GM18517 (cell line): ENCODE data around the gene CUX1.

Source experiments
- ATAC-seq: cut with Tn5 transposase; IDR thresholded peaks from one replicate; pipeline ENCODE4 v1.9.1; 2021; ENCODE audit warnings: mild to moderate bottlenecking, moderate library complexity; ENCODE audit not compliant: unreplicated experiment

CUX1 gene

GRCh38 chr7:102089175-102090098 lies 272.0 kb downstream of the CUX1 start:
- ATAC-seq: no peak

- ATAC-seq: no peak
These were observed 276.3 kb downstream of the CUX1 start for GRCh38 chr7:102093599-102094315.

GRCh38 chr7:102094316-102094650 lies 276.9 kb downstream of the CUX1 start:
- no peak for ATAC-seq

- no peak for ATAC-seq
These were observed 278.0 kb downstream of the CUX1 start for GRCh38 chr7:102095321-102096011.

GRCh38 chr7:102096012-102096332 lies 278.5 kb downstream of the CUX1 start:
- ATAC-seq: no peak

- no peak for ATAC-seq
These were observed 279.4 kb downstream of the CUX1 start for GRCh38 chr7:102096706-102097427.

- no peak for ATAC-seq
These were observed 280.3 kb downstream of the CUX1 start for GRCh38 chr7:102097601-102098161.

- no peak for ATAC-seq
These were observed 281.6 kb downstream of the CUX1 start for GRCh38 chr7:102098986-102099385.

GRCh38 chr7:102099474-102099873 lies 282.0 kb downstream of the CUX1 start:
- no peak for ATAC-seq

GRCh38 chr7:102101111-102101551 lies 283.7 kb downstream of the CUX1 start:
- ATAC-seq: no peak

GRCh38 chr7:102101926-102102325 lies 284.5 kb downstream of the CUX1 start:
- ATAC-seq: no peak

GRCh38 chr7:102103027-102103372 lies 285.6 kb downstream of the CUX1 start:
- ATAC-seq: no peak

- no peak for ATAC-seq
These were observed 286.8 kb downstream of the CUX1 start for GRCh38 chr7:102104245-102104644.

GRCh38 chr7:102106625-102107024 lies 289.2 kb downstream of the CUX1 start:
- ATAC-seq: no peak

GRCh38 chr7:102107474-102108104 lies 290.2 kb downstream of the CUX1 start:
- no peak for ATAC-seq

- no peak for ATAC-seq
These were observed 293.9 kb downstream of the CUX1 start for GRCh38 chr7:102111061-102112041.

GRCh38 chr7:102115181-102115580 lies 297.8 kb downstream of the CUX1 start:
- ATAC-seq: no peak

GRCh38 chr7:102115931-102116330 lies 298.5 kb downstream of the CUX1 start:
- no peak for ATAC-seq

- no peak for ATAC-seq
These were observed 300.3 kb downstream of the CUX1 start for GRCh38 chr7:102117743-102118142.
